Mesenchymal stem cell (in vitro differentiated cells and primary cell): ENCODE measurements around the gene PBX1.

Experiments
- DNase-seq: peaks from one replicate; pipeline ENCODE4 v3.0.0-alpha.2; 2013
- H2AFZ ChIP-seq: one replicate; pipeline ENCODE4 v1.6.1; 2013; ENCODE audit warnings: low read depth, mild to moderate bottlenecking, control low read depth, inconsistent platforms, low read length, moderate library complexity
- H2AK5ac ChIP-seq: 2 replicates; pipeline ENCODE4 v1.6.1; 2013; ENCODE audit warnings: low read length, moderate library complexity, mild to moderate bottlenecking, inconsistent platforms; ENCODE audit not compliant: severe bottlenecking
- H2BK120ac ChIP-seq: one replicate; pipeline ENCODE4 v1.6.1; 2013; ENCODE audit warnings: low read depth, mild to moderate bottlenecking, inconsistent platforms, low read length, moderate library complexity
- H2BK12ac ChIP-seq, 2 experiments: one replicate each; pipeline ENCODE4 v1.6.1; 2013; ENCODE audit warnings: inconsistent platforms in 2 of 2, low read length in 2 of 2, mild to moderate bottlenecking in 2 of 2, moderate library complexity in 2 of 2, control low read depth in 1 of 2
- H2BK15ac ChIP-seq: one replicate; pipeline ENCODE4 v1.6.1; 2013; ENCODE audit warnings: mild to moderate bottlenecking, low read depth, inconsistent platforms; ENCODE audit not compliant: poor library complexity, severe bottlenecking
- H2BK5ac ChIP-seq: 2 replicates; pipeline ENCODE4 v1.6.1; 2013; ENCODE audit warnings: low read depth, mild to moderate bottlenecking, low read length, control low read depth, inconsistent platforms; ENCODE audit not compliant: poor library complexity, severe bottlenecking
- H3K14ac ChIP-seq, 2 experiments: one replicate each; pipeline ENCODE4 v1.6.1; 2013; ENCODE audit warnings: inconsistent platforms in 2 of 2, low read length in 2 of 2, control low read depth in 1 of 2, mild to moderate bottlenecking in 1 of 2, moderate library complexity in 1 of 2
- H3K18ac ChIP-seq, 2 experiments: one replicate each; pipeline ENCODE4 v1.6.1; 2013; ENCODE audit warnings: inconsistent platforms in 2 of 2, low read length in 2 of 2, control low read depth in 1 of 2, low read depth in 1 of 2, mild to moderate bottlenecking in 1 of 2
- H3K23ac ChIP-seq, 2 experiments: one replicate each; pipeline ENCODE4 v1.6.1; 2013; ENCODE audit warnings: inconsistent platforms in 2 of 2, low read length in 2 of 2, mild to moderate bottlenecking in 2 of 2, moderate library complexity in 2 of 2, control low read depth in 1 of 2
- H3K27ac ChIP-seq: 2 replicates; pipeline ENCODE4 v1.5.1; 2013; ENCODE audit warnings: mild to moderate bottlenecking, moderate library complexity, low read length, control low read depth, inconsistent platforms; ENCODE audit not compliant: poor library complexity, severe bottlenecking
- H3K27me3 ChIP-seq, 2 experiments: 2 replicates each; pipeline versions ENCODE4 v1.6.1 to v1.7.0; 2013; ENCODE audit warnings: low read length in 2 of 2, mild to moderate bottlenecking in 2 of 2, moderate library complexity in 2 of 2, control low read depth in 1 of 2, inconsistent platforms in 1 of 2; ENCODE audit not compliant: control insufficient read depth in 1 of 2, insufficient read depth in 1 of 2
- H3K36me3 ChIP-seq, 2 experiments: 2 replicates each; pipeline versions ENCODE4 v1.6.1 to v1.7.0; 2013; ENCODE audit warnings: low read length in 2 of 2, control low read depth in 1 of 2, inconsistent platforms in 1 of 2, low read depth in 1 of 2, mild to moderate bottlenecking in 1 of 2; ENCODE audit not compliant: insufficient read depth in 2 of 2, control insufficient read depth in 1 of 2
- H3K4ac ChIP-seq, 2 experiments: one replicate each; pipeline ENCODE4 v1.6.1; 2013; ENCODE audit warnings: inconsistent platforms in 2 of 2, low read length in 2 of 2, mild to moderate bottlenecking in 2 of 2, moderate library complexity in 2 of 2, control low read depth in 1 of 2, low read depth in 1 of 2
- H3K4me1 ChIP-seq: 2 replicates; pipeline ENCODE4 v1.6.1; 2013; ENCODE audit warnings: low read depth, low read length, control low read depth; ENCODE audit not compliant: control insufficient read depth, insufficient read depth
- H3K4me2 ChIP-seq: 2 replicates; pipeline ENCODE4 v1.6.1; 2013; ENCODE audit warnings: low read length, mild to moderate bottlenecking, inconsistent platforms; ENCODE audit not compliant: poor library complexity, severe bottlenecking
- H3K4me3 ChIP-seq, 2 experiments: 2 replicates each; pipeline versions ENCODE4 v1.5.1 to v1.7.0; 2013; ENCODE audit warnings: low read length in 2 of 2, mild to moderate bottlenecking in 2 of 2, control low read depth in 1 of 2, low read depth in 1 of 2; ENCODE audit not compliant: insufficient read depth in 1 of 2
- H3K79me1 ChIP-seq: replicated peaks from 2 replicates; pipeline ENCODE4 v1.6.1; 2013; ENCODE audit warnings: mild to moderate bottlenecking, control low read depth, low read length, inconsistent platforms; ENCODE audit not compliant: poor library complexity, severe bottlenecking
- H3K9ac ChIP-seq: 2 replicates; pipeline ENCODE4 v1.7.0; 2013; ENCODE audit warnings: mild to moderate bottlenecking, low read length, moderate library complexity
- H3K9me3 ChIP-seq: 2 replicates; pipeline ENCODE4 v1.7.0; 2013; ENCODE audit warnings: mild to moderate bottlenecking, low read length; ENCODE audit not compliant: control insufficient read depth
- H4K8ac ChIP-seq: one replicate; pipeline ENCODE4 v1.6.1; 2013; ENCODE audit warnings: inconsistent platforms, mild to moderate bottlenecking, low read length, moderate library complexity
- H4K91ac ChIP-seq: one replicate; pipeline ENCODE4 v1.6.1; 2013; ENCODE audit warnings: mild to moderate bottlenecking, low read length, inconsistent platforms
- WGBS: methylation state at CpG from one replicate; pipeline ENCODE4 v1.1.7; 2013; ENCODE audit warnings: mixed read lengths; 5-methylcytosine and 5-hydroxymethylcytosine counted together

Gene PBX1

GRCh38 chr1:164704954-164705353 lies 146.0 kb downstream of the PBX1 start:
- Histone ChIP-seq H3K4ac (no peak overlapping the region), H2BK5ac (no peak overlapping the region)
- 75% methylated on average over 1 of the region's 1 CpG for WGBS

GRCh38 chr1:164706606-164706987 lies 147.6 kb downstream of the PBX1 start:
- Histone ChIP-seq H3K23ac (no peak overlapping the region), H4K8ac (peak overlapping the region; percentile 10), H2BK15ac (no peak overlapping the region), H3K4me3 (no peak overlapping the region), H3K9ac (peak overlapping the region; percentile 57), H3K18ac (no peak overlapping the region), H3K4ac (no peak overlapping the region), H2BK120ac (no peak overlapping the region), H3K27ac (no peak overlapping the region), H3K4me1 (peaks cover 3% of the 10 kb centered on the region), H2BK5ac (no peak overlapping the region), H4K91ac (no peak overlapping the region), H3K36me3 (peaks cover 0 to under 1% of the 10 kb centered on the region in 2 experiments), H3K9me3 (no peaks in the 10 kb centered on the region), H3K14ac (no peak overlapping the region), H2BK12ac (peak overlapping the region in 1 of 2 experiments; percentile 69), H3K27me3 (no peaks in the 10 kb centered on the region), H3K79me1 (peaks cover 2% of the 10 kb centered on the region), H3K4me2 (no peak overlapping the region), H2AFZ (no peak overlapping the region), H2AK5ac (no peak overlapping the region)
- DNase-seq = peak; percentile 38

More at GRCh38 chr1:164704954-164705353, 146.0 kb downstream of the PBX1 start:
- Histone ChIP-seq H3K27me3 (no peaks in the 10 kb centered on the region), H3K9ac (no peak overlapping the region), H3K9me3 (no peaks in the 10 kb centered on the region), H3K14ac (no peak overlapping the region), H4K8ac (no peak overlapping the region), H4K91ac (no peak overlapping the region), H2AK5ac (no peak overlapping the region), H3K4me1 (peaks cover 3% of the 10 kb centered on the region), H2BK15ac (no peak overlapping the region), H2AFZ (no peak overlapping the region), H2BK120ac (no peak overlapping the region), H3K23ac (no peak overlapping the region), H3K36me3 (no peaks in the 10 kb centered on the region), H3K18ac (no peak overlapping the region), H3K27ac (no peak overlapping the region), H3K4me3 (no peak overlapping the region), H3K4me2 (no peak overlapping the region), H2BK12ac (no peak overlapping the region), H3K79me1 (peaks cover 2% of the 10 kb centered on the region)
- no peak for DNase-seq

GRCh38 chr1:164707868-164708331 lies 148.9 kb downstream of the PBX1 start:
- Histone ChIP-seq H3K9ac (peak overlapping the region; percentile 57), H3K9me3 (no peaks in the 10 kb centered on the region), H3K4me3 (no peak overlapping the region), H3K36me3 (peaks cover 0 to 3% of the 10 kb centered on the region in 2 experiments), H3K4me2 (no peak overlapping the region), H3K18ac (peak overlapping the region; percentile 69 to 89), H3K14ac (peak overlapping the region in 1 of 2 experiments; percentile 67), H2AFZ (no peak overlapping the region), H3K4me1 (peaks cover 3% of the 10 kb centered on the region), H3K23ac (peak overlapping the region in 1 of 2 experiments; percentile 27), H2AK5ac (no peak overlapping the region), H3K79me1 (peaks cover 2% of the 10 kb centered on the region), H3K27ac (no peak overlapping the region), H2BK12ac (peak overlapping the region; percentile 83 to 84), H3K4ac (peak overlapping the region in 1 of 2 experiments; percentile 15), H2BK15ac (no peak overlapping the region), H3K27me3 (no peaks in the 10 kb centered on the region), H4K91ac (peak overlapping the region; percentile 57), H2BK120ac (no peak overlapping the region), H4K8ac (peak overlapping the region; percentile 59), H2BK5ac (no peak overlapping the region)
- WGBS = 72% methylated on average over 8 of the region's 8 CpGs
- peak; percentile 77 for DNase-seq

GRCh38 chr1:164708596-164708995 lies 149.6 kb downstream of the PBX1 start:
- Histone ChIP-seq H3K79me1 (peaks cover 2% of the 10 kb centered on the region), H3K4me3 (no peak overlapping the region), H2BK5ac (no peak overlapping the region), H3K4me1 (peaks cover 3% of the 10 kb centered on the region), H2BK12ac (peak overlapping the region; percentile 2 to 27), H2AK5ac (no peak overlapping the region), H3K18ac (peak overlapping the region in 1 of 2 experiments; percentile 54), H3K27ac (no peak overlapping the region), H2BK15ac (no peak overlapping the region), H2BK120ac (no peak overlapping the region), H3K27me3 (no peaks in the 10 kb centered on the region), H4K8ac (peak overlapping the region; percentile 5), H3K4me2 (no peak overlapping the region), H4K91ac (no peak overlapping the region), H3K9ac (peak overlapping the region; percentile 31), H3K4ac (no peak overlapping the region), H2AFZ (no peak overlapping the region), H3K14ac (no peak overlapping the region), H3K23ac (no peak overlapping the region), H3K9me3 (no peaks in the 10 kb centered on the region), H3K36me3 (peaks cover 0 to 3% of the 10 kb centered on the region in 2 experiments)
- no peak for DNase-seq
- no CpG with 5 or more reads among the region's 3 CpGs for WGBS
